ENCODE results near the gene PPFIA2. TPM values are rescaled to one million over a fixed set of nuclear protein-coding genes. Genes with fewer than 3 reads are reported as not detected.

PPFIA2 gene
- polyA plus RNA-seq, 1 of the 3 experiments (the other 2 are of a cell fraction) = not detected

DNA sequence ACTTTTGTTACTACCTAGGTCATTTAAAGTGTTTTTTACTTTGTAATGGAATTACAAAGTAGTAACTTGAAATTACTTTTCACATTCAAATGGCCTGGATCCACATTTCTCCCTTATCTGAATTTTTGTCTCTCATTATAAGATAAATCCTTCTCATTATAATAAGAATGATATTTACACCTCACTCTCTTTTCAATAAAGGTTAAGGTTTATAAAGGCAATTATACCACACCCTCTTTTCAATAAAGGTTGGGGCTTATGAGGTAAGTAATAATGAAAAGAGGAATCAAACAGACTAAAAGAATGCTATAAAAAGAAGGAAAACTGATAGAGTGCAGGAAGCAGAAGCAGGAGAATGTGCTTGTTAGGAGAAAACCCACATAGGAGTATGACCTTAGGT lies 470.5 kb downstream of the PPFIA2 start (continued):
- TF ChIP-seq POLR2AphosphoS5 (IDR thresholded peaks at IDR 0.05; ENCODE audit: low read depth, low read length) (no peak), FOSL2 (IDR thresholded peaks at IDR 0.05; ENCODE audit: borderline replicate concordance, low read depth) (no peak), RFX5 (IDR thresholded peaks at IDR 0.05; ENCODE audit: low read length) (no peak), RXRA (IDR thresholded peaks at IDR 0.05; ENCODE audit: borderline replicate concordance, low read depth) (no peak)

- H4K20me1 ChIP-seq (ENCODE audit: insufficient read depth) = no peaks in the 10 kb centered on the region
- no peak overlapping the region for H2AFZ ChIP-seq (ENCODE audit: low read depth)
- H3K36me3 ChIP-seq (replicated peaks in 1 of 2; ENCODE audit: control insufficient read depth in 1 of 2, insufficient read depth in 2 of 2, low read length in 1 of 2) = no peaks in the 10 kb centered on the region
- H3K27me3 ChIP-seq (ENCODE audit: insufficient read depth) = no peaks in the 10 kb centered on the region
- H3K4me3 ChIP-seq (ENCODE audit: low read depth in 2 of 2, low read length in 1 of 2) = no peak overlapping the region
- no peak overlapping the region for H3K9ac ChIP-seq
- H3K27ac ChIP-seq (ENCODE audit: low read depth in 2 of 2, low read length in 1 of 2) = no peak overlapping the region
- DNase-seq = no peak
- no peaks in the 10 kb centered on the region for H3K9me3 ChIP-seq
- WGBS (ENCODE audit: low lambda C conversion rate) = 13% methylated on average over 3 of the region's 3 CpGs
- H3K4me2 ChIP-seq = no peak overlapping the region
- H3F3A ChIP-seq (replicated peaks; ENCODE audit: insufficient read depth) = no peaks in the 10 kb centered on the region
- no peaks in the 10 kb centered on the region for H3K9me2 ChIP-seq
- ChIA-PET POLR2A (no interaction called here), CTCF (interaction anchor here (0.9 to 1.2 kb wide), 2 partner anchors 14 to 44 kb away, joined by 3 read pairs; no protein-coding TSS in a partner anchor)
- no peaks in the 10 kb centered on the region for H3K79me2 ChIP-seq (ENCODE audit: insufficient read depth)
- no peaks in the 10 kb centered on the region for H3K4me1 ChIP-seq (ENCODE audit: control insufficient read depth in 1 of 2, insufficient read depth in 2 of 2, low read depth in 1 of 2, low read length in 1 of 2)
- TF ChIP-seq RXRA (IDR thresholded peaks at IDR 0.05; ENCODE audit: borderline replicate concordance, low read depth) (no peak), ELF1 (IDR thresholded peaks at IDR 0.05) (no peak), JUND (IDR thresholded peaks at IDR 0.05) (no peak), FOXM1 (IDR thresholded peaks at IDR 0.05; ENCODE audit: low read depth) (no peak), SIN3A (IDR thresholded peaks at IDR 0.05; ENCODE audit: borderline replicate concordance, low read depth, low read length) (no peak), TEAD4 (IDR thresholded peaks at IDR 0.05; ENCODE audit: borderline replicate concordance, insufficient read depth) (no peak), SMC3 (IDR thresholded peaks at IDR 0.05; ENCODE audit: low read depth, low read length) (no peak), RAD21 (IDR thresholded peaks at IDR 0.05; ENCODE audit: low read length) (no peak)
- TF ChIP-seq, protein P1, sequence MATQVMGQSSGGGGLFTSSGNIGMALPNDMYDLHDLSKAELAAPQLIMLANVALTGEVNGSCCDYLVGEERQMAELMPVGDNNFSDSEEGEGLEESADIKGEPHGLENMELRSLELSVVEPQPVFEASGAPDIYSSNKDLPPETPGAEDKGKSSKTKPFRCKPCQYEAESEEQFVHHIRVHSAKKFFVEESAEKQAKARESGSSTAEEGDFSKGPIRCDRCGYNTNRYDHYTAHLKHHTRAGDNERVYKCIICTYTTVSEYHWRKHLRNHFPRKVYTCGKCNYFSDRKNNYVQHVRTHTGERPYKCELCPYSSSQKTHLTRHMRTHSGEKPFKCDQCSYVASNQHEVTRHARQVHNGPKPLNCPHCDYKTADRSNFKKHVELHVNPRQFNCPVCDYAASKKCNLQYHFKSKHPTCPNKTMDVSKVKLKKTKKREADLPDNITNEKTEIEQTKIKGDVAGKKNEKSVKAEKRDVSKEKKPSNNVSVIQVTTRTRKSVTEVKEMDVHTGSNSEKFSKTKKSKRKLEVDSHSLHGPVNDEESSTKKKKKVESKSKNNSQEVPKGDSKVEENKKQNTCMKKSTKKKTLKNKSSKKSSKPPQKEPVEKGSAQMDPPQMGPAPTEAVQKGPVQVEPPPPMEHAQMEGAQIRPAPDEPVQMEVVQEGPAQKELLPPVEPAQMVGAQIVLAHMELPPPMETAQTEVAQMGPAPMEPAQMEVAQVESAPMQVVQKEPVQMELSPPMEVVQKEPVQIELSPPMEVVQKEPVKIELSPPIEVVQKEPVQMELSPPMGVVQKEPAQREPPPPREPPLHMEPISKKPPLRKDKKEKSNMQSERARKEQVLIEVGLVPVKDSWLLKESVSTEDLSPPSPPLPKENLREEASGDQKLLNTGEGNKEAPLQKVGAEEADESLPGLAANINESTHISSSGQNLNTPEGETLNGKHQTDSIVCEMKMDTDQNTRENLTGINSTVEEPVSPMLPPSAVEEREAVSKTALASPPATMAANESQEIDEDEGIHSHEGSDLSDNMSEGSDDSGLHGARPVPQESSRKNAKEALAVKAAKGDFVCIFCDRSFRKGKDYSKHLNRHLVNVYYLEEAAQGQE (IDR thresholded peaks at IDR 0.05; ENCODE audit: low read depth, low read length) = no peak
These were observed 475.0 kb downstream of the PPFIA2 start for GRCh38 chr12:81284137-81284536.
